ENCODE data around the gene HPCAL1. TPM values are rescaled to one million over a fixed set of nuclear protein-coding genes. Genes with fewer than 3 reads are reported as not detected.

Gene HPCAL1
- total and polyA plus RNA-seq, 2 of the 4 experiments (the other 2 are of a cell fraction): 8.2 to 33.7 TPM

- dilution Hi-C loops (cut with HindIII; ENCODE audit: low sequenced_read_pairs, unreplicated experiment): no loop called here
- Histone ChIP-seq H2BK15ac (ENCODE audit: low read depth, low read length) (no peak overlapping the region), H3K14ac (replicated peaks; ENCODE audit: low read depth, low read length) (no peak overlapping the region), H3K9me3 (ENCODE audit: control insufficient read depth, insufficient read depth, low read length) (no peaks in the 10 kb centered on the region), H3K23ac (ENCODE audit: low read depth, low read length) (no peak overlapping the region), H3K9ac (ENCODE audit: low read depth, low read length) (no peak overlapping the region), H3K4ac (ENCODE audit: low read depth, low read length) (no peak overlapping the region), H2AFZ (replicated peaks; ENCODE audit: low read length, poor library complexity) (peak overlapping the region; percentile 69), H3K79me1 (ENCODE audit: low read depth in 1 of 2, low read length in 2 of 2) (peaks cover 0 to 14% of the 10 kb centered on the region in 2 experiments; a peak in 2 of 4 replicates), H4K91ac (ENCODE audit: insufficient read depth, low read depth, low read length) (no peak overlapping the region), H2AK5ac (ENCODE audit: low read depth, low read length) (no peak overlapping the region; the same call in none of the 2 replicates), H2BK20ac (ENCODE audit: low read depth, low read length) (0 out of 2 replicates have a peak overlapping the region, but pooled peaks have one; percentile 54), H3K27me3 (ENCODE audit: control insufficient read depth, insufficient read depth, low read length) (no peaks in the 10 kb centered on the region), H3K27ac (ENCODE audit: insufficient read depth, low read length) (no peak overlapping the region), H2BK5ac (ENCODE audit: low read depth, low read length, poor library complexity, severe bottlenecking) (no peak overlapping the region), H3K36me3 (ENCODE audit: control insufficient read depth, insufficient read depth, low read length) (no peaks in the 10 kb centered on the region), H3K9me1 (ENCODE audit: insufficient read depth, low read length) (peaks cover 9% of the 10 kb centered on the region; the same call in 1 of the 2 replicates), H2BK120ac (ENCODE audit: low read depth, low read length) (no peak overlapping the region), H4K20me1 (ENCODE audit: insufficient read depth, low read length) (peaks cover 16% of the 10 kb centered on the region), H3K4me2 (ENCODE audit: low read depth, low read length) (peak overlapping the region; percentile 79), H4K8ac (ENCODE audit: low read depth in 2 of 2, low read length in 2 of 2) (no peak overlapping the region), H3K56ac (ENCODE audit: extremely low read depth, insufficient read depth, low read length) (no peak overlapping the region), H3K4me1 (ENCODE audit: control insufficient read depth, insufficient read depth, low read length) (peaks cover 23% of the 10 kb centered on the region), H4K5ac (ENCODE audit: low read depth, low read length) (no peak overlapping the region), H3K4me3 (ENCODE audit: insufficient read depth, low read depth, low read length) (no peak overlapping the region), H2AK9ac (replicated peaks; ENCODE audit: low read depth, low read length, poor library complexity) (peak overlapping the region; percentile 62), H3K18ac (ENCODE audit: low read depth, low read length) (no peak overlapping the region)
- ChIA-PET POLR2A (ENCODE audit: unreplicated experiment) (no interaction called here), CTCF (interaction anchor here (0.6 to 2.3 kb wide), 26 partner anchors 8 to 475 kb away, joined by 3 to 13 read pairs (median 3); partner anchors contain the start of gene HPCAL1)
- WGBS, 2 experiments (ENCODE audit: extremely low coverage in 2 of 2, insufficient read length in 1 of 2): 7% methylated on average over 10 of the region's 24 CpGs; no CpG with 5 or more reads in 1 of the 2 experiments
- TF ChIP-seq SMC3 (IDR thresholded peaks at IDR 0.05; ENCODE audit: low read depth, low read length): peak; percentile 85
- TF ChIP-seq ELK1 (IDR thresholded peaks at IDR 0.05; ENCODE audit: borderline replicate concordance, low read depth, low read length): no peak
- TF ChIP-seq CTCF (conservative IDR thresholded peaks at IDR 0.05; ENCODE audit: low read depth, low read length): peak; percentile 94
- peak; percentile 42; the same call in 1 of the 2 replicates for TF ChIP-seq BHLHE40 (IDR thresholded peaks at IDR 0.05; ENCODE audit: low read depth, low read length)
- TF ChIP-seq RAD21 (IDR thresholded peaks at IDR 0.05; ENCODE audit: low read length): peak; percentile 95
- TF ChIP-seq USF2 (IDR thresholded peaks at IDR 0.05; ENCODE audit: low read depth, low read length): 0 out of 2 replicates have a peak, but pooled peaks have one; percentile 16
- TF ChIP-seq CHD1 (IDR thresholded peaks at IDR 0.05; ENCODE audit: low read depth, low read length): no peak
- TF ChIP-seq MAZ (IDR thresholded peaks at IDR 0.05; ENCODE audit: borderline replicate concordance, low read depth, low read length): peak; percentile 45; the same call in 1 of the 2 replicates
- BruUV-seq (replicated peaks): no TSS peak
- intact Hi-C loops (cut with micrococcal nuclease): loop anchor here (1.0 to 10.0 kb wide), 4 partner anchors 105 to 334 kb away; no protein-coding TSS in a partner anchor
- in situ Hi-C loops (cut with MboI; ENCODE audit: low sequenced_read_pairs): loop anchor here (10.0 kb wide), 1 partner anchor 264 kb away; no protein-coding TSS in a partner anchor
- ATAC-seq (ENCODE audit: low read depth): peak; percentile 73
- DNase-seq: peak; percentile 64
Observed at GRCh38 chr2:10408649-10409579, 106.2 kb downstream of the HPCAL1 start.
